HAP-1 (cell line): ENCODE measurements around the gene ALDH4A1.

Experiments used
- DNase-seq, 2 experiments: peaks; one replicate each; pipeline ENCODE4 v3.0.0-alpha.2; 2016 to 2020; ENCODE audit warnings: low spot score in 2 of 2
- H3K27me3 ChIP-seq: fragments of 250-450 bp; sonication (Bioruptor Pico); 2 replicates; pipeline ENCODE4 v1.5.1; 2020; ENCODE audit warnings: low read depth, mild to moderate bottlenecking, moderate library complexity
- H3K36me3 ChIP-seq: fragments of 250-450 bp; sonication (Bioruptor Pico); replicated peaks from 2 replicates; pipeline ENCODE4 v1.5.1; 2020; ENCODE audit warnings: mild to moderate bottlenecking
- H3K4me1 ChIP-seq: fragments of 250-450 bp; sonication (Bioruptor Pico); 2 replicates; pipeline ENCODE4 v1.5.1; 2020; ENCODE audit warnings: mild to moderate bottlenecking
- H3K4me3 ChIP-seq: fragments of 250-450 bp; sonication (Bioruptor Pico); 2 replicates; pipeline ENCODE4 v1.5.1; 2020; ENCODE audit warnings: mild to moderate bottlenecking, moderate library complexity
- H3K9me3 ChIP-seq: fragments of 250-450 bp; sonication (Bioruptor Pico); 2 replicates; pipeline ENCODE4 v1.5.1; 2020; ENCODE audit warnings: mild to moderate bottlenecking, moderate library complexity
- in situ Hi-C: fragments of 300-500 bp; cut with MboI; formaldehyde crosslinking; loops from 3 replicates; pipeline ENCODE4 v1.14.3; 2020; ENCODE audit warnings: low sequenced_read_pairs, inconsistent platforms, mixed read lengths

ALDH4A1 gene

GRCh38 chr1:18886003-18886335 is 16.4 kb downstream of the ALDH4A1 start:
- no peak for DNase-seq
- Histone ChIP-seq H3K9me3 (no peaks in the 10 kb centered on the region), H3K4me1 (no peaks in the 10 kb centered on the region), H3K27me3 (no peaks in the 10 kb centered on the region), H3K4me3 (no peak overlapping the region), H3K36me3 (no peaks in the 10 kb centered on the region; the same call in 1 of the 2 replicates)
- in situ Hi-C loops, result no loop called here

GRCh38 chr1:18885311-18886002 is 16.9 kb downstream of the ALDH4A1 start:
- no peaks in the 10 kb centered on the region for H3K9me3 ChIP-seq
- no peak overlapping the region for H3K4me3 ChIP-seq
- in situ Hi-C loops, result no loop called here
- no peaks in the 10 kb centered on the region for H3K27me3 ChIP-seq
- H3K36me3 ChIP-seq, result no peaks in the 10 kb centered on the region; the same call in 1 of the 2 replicates
- no peak for DNase-seq
- H3K4me1 ChIP-seq, result no peaks in the 10 kb centered on the region

GRCh38 chr1:18884727-18885126 is 17.6 kb downstream of the ALDH4A1 start:
- no peaks in the 10 kb centered on the region for H3K9me3 ChIP-seq
- no peak for DNase-seq
- in situ Hi-C loops, result no loop called here
- H3K27me3 ChIP-seq, result no peaks in the 10 kb centered on the region
- H3K36me3 ChIP-seq, result no peaks in the 10 kb centered on the region; the same call in 1 of the 2 replicates
- peaks cover 4% of the 10 kb centered on the region for H3K4me1 ChIP-seq
- no peak overlapping the region for H3K4me3 ChIP-seq

GRCh38 chr1:18884419-18884717 is 18.0 kb downstream of the ALDH4A1 start:
- no peak for DNase-seq
- H3K36me3 ChIP-seq, result no peaks in the 10 kb centered on the region; the same call in 1 of the 2 replicates
- in situ Hi-C loops, result no loop called here
- no peaks in the 10 kb centered on the region for H3K27me3 ChIP-seq
- H3K4me3 ChIP-seq, result no peak overlapping the region
- H3K9me3 ChIP-seq, result no peaks in the 10 kb centered on the region
- H3K4me1 ChIP-seq, result peaks cover 8% of the 10 kb centered on the region

DNA sequence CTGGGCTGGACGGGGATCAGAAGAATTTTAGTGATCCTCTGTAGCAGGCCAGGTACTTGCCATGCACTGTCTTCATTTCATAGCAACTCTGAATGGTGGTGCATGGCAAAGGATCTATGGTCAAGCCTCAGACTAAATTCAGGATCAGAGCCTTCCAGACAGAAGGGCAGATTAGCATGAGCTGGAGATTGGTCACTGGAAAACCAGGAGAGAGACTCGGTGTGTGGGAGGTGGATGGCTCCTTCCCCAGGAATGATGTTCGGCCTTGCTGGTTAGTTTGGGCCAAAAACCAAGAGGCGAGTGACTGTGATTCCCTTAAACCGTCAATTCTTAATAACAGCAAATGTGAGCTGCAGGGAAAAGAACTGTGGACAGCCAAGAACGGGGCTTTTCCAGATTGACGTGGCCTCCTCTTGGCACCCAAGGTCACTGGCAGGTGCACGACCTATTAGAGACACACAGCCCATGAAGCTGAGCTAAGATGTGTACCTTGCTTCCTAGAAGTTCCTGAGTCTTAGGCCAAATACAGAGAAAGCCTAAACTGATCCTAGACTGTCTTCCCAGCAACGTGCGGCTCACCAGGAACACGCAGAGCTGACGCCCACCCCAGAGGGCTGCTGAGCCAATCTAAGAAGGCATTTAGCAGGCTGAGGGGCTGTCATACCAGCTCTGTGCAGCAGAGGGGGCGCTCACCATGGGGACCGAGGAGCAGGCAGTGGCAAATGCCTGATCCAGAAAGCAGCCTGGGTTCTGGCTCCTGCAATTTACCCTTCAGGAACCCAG is 18.5 kb downstream of the ALDH4A1 start:
- peaks cover 9% of the 10 kb centered on the region for H3K4me1 ChIP-seq
- no peaks in the 10 kb centered on the region for H3K27me3 ChIP-seq
- peak; percentile 42 to 85 for DNase-seq
- no peaks in the 10 kb centered on the region for H3K9me3 ChIP-seq
- in situ Hi-C loops, result no loop called here
- no peaks in the 10 kb centered on the region; the same call in 1 of the 2 replicates for H3K36me3 ChIP-seq
- H3K4me3 ChIP-seq, result no peak overlapping the region

DNA sequence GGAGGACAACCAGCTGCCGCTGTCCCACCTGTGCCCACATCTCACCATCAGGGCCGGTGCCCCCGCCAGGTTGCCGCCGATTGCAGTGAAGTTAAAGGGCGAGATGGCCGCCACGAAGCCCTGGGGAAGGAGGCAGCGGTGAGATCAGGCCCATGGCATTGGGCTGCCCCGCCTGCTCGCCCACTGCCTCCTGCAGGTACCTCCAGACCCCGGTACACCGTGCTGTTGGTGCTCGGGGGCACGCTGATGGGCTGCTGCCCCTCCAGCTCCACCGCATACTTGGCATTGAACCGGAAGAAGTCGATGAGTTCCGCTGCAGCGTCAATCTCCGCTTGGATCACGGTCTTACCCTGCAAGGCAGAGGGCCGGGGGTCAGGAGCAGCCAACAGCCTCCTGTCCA is 19.3 kb downstream of the ALDH4A1 start:
- DNase-seq, result no peak
- Histone ChIP-seq H3K36me3 (no peaks in the 10 kb centered on the region; the same call in 1 of the 2 replicates), H3K4me1 (peaks cover 9% of the 10 kb centered on the region), H3K4me3 (no peak overlapping the region), H3K27me3 (no peaks in the 10 kb centered on the region), H3K9me3 (no peaks in the 10 kb centered on the region)
- in situ Hi-C loops, result no loop called here

DNA sequence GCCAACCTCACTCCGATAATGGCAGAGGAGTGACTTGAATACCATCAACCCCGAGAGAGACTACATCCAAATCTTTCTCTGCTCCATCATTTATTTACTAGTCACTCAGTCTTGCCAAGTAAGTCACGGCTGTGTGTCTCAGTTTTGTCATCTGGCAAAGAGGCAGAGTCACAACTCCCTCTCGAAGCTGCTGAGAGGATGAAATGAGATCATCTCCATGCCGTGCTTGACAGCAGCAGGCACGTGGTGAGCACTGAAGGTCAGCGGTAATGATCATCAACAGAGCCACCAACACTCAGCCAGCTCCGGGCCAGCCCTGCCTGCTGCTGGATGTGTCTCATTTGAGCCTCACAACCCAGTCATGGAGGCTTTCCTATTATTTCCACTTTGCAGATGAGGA is 19.9 kb downstream of the ALDH4A1 start:
- DNase-seq, result no peak
- Histone ChIP-seq H3K27me3 (no peaks in the 10 kb centered on the region), H3K4me3 (no peak overlapping the region), H3K9me3 (no peaks in the 10 kb centered on the region), H3K36me3 (no peaks in the 10 kb centered on the region; the same call in 1 of the 2 replicates), H3K4me1 (peaks cover 9% of the 10 kb centered on the region)
- in situ Hi-C loops, result no loop called here

- H3K9me3 ChIP-seq, result no peaks in the 10 kb centered on the region
- in situ Hi-C loops, result no loop called here
- H3K4me1 ChIP-seq, result peaks cover 9% of the 10 kb centered on the region
- no peak for DNase-seq
- no peaks in the 10 kb centered on the region for H3K27me3 ChIP-seq
- no peaks in the 10 kb centered on the region; the same call in 1 of the 2 replicates for H3K36me3 ChIP-seq
- H3K4me3 ChIP-seq, result no peak overlapping the region
These were observed 20.5 kb downstream of the ALDH4A1 start for GRCh38 chr1:18881642-18882431.

DNA sequence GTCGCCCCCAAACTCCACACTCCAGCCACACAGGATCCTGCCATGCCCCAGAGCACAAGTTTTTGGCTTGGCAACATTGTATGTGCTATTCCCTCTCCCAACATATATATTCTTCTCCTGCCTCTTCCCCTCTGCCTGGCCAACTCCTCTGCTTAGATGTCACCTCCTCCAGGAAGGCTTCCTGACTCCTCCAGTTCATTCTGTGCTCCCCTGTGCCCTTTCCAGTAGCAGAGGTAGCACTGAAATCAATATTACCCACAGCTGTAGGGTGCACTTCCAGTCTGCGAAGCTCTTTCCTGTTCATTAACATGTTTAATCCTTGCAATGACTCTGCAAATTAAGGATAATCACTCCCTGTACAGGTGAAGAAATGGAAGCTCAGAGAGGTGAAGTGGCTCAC is 21.2 kb downstream of the ALDH4A1 start:
- in situ Hi-C loops, result no loop called here
- H3K27me3 ChIP-seq, result no peaks in the 10 kb centered on the region
- H3K36me3 ChIP-seq, result no peaks in the 10 kb centered on the region; the same call in 1 of the 2 replicates
- no peak for DNase-seq
- H3K9me3 ChIP-seq, result no peaks in the 10 kb centered on the region
- H3K4me3 ChIP-seq, result no peak overlapping the region
- H3K4me1 ChIP-seq, result peaks cover 9% of the 10 kb centered on the region

GRCh38 chr1:18880585-18880984 is 21.8 kb downstream of the ALDH4A1 start:
- Histone ChIP-seq H3K4me1 (peaks cover 9% of the 10 kb centered on the region), H3K4me3 (no peak overlapping the region), H3K27me3 (no peaks in the 10 kb centered on the region), H3K36me3 (no peaks in the 10 kb centered on the region; the same call in 1 of the 2 replicates), H3K9me3 (no peaks in the 10 kb centered on the region)
- in situ Hi-C loops, result no loop called here
- DNase-seq, result no peak

GRCh38 chr1:18879791-18880309 is 22.5 kb downstream of the ALDH4A1 start:
- Histone ChIP-seq H3K9me3 (no peaks in the 10 kb centered on the region), H3K4me3 (no peak overlapping the region), H3K4me1 (peaks cover 9% of the 10 kb centered on the region), H3K36me3 (no peaks in the 10 kb centered on the region; the same call in 1 of the 2 replicates), H3K27me3 (no peaks in the 10 kb centered on the region)
- DNase-seq, result peak; percentile 63 to 75
- in situ Hi-C loops, result no loop called here

- Histone ChIP-seq H3K9me3 (no peaks in the 10 kb centered on the region), H3K4me1 (peaks cover 9% of the 10 kb centered on the region), H3K36me3 (no peaks in the 10 kb centered on the region; the same call in 1 of the 2 replicates), H3K4me3 (no peak overlapping the region), H3K27me3 (no peaks in the 10 kb centered on the region)
- no peak for DNase-seq
- in situ Hi-C loops, result no loop called here
These were observed 23.1 kb downstream of the ALDH4A1 start for GRCh38 chr1:18879215-18879790.

GRCh38 chr1:18878538-18879214 is 23.7 kb downstream of the ALDH4A1 start:
- H3K4me3 ChIP-seq, result no peak overlapping the region
- H3K4me1 ChIP-seq, result peaks cover 9% of the 10 kb centered on the region
- in situ Hi-C loops, result no loop called here
- H3K36me3 ChIP-seq, result no peaks in the 10 kb centered on the region
- no peaks in the 10 kb centered on the region for H3K27me3 ChIP-seq
- DNase-seq, result no peak
- H3K9me3 ChIP-seq, result no peaks in the 10 kb centered on the region
